GM21526 (cell line): ENCODE measurements around the gene GNAT1.
A peak's percentile ranks its signal among the peaks of the same experiment; 100 is the strongest.
"Not testable (repeated sequence)": the region's sequence is repeated elsewhere in the genome, so short reads cannot be mapped to it uniquely, and the experiment has no call there.

Experiments used
- ATAC-seq: cut with Tn5 transposase; IDR thresholded peaks from one replicate; pipeline ENCODE4 v1.9.1; 2021; ENCODE audit warnings: moderate library complexity; ENCODE audit not compliant: unreplicated experiment, low FRiP score

GNAT1 gene

GRCh38 chr3:50237133-50237651, 45.8 kb downstream of the GNAT1 start:
- ATAC-seq: no peak

- peak; percentile 31 for ATAC-seq
These were observed 46.5 kb downstream of the GNAT1 start for GRCh38 chr3:50237754-50238548.

- ATAC-seq: no peak
These were observed 47.2 kb downstream of the GNAT1 start for GRCh38 chr3:50238549-50239026.

GRCh38 chr3:50239649-50240048, 48.2 kb downstream of the GNAT1 start:
- no peak for ATAC-seq

- ATAC-seq: no peak
These were observed 49.8 kb downstream of the GNAT1 start for GRCh38 chr3:50241163-50241562.

- no peak for ATAC-seq
These were observed 50.4 kb downstream of the GNAT1 start for GRCh38 chr3:50241713-50242380.

- ATAC-seq: no peak
These were observed 51.0 kb downstream of the GNAT1 start for GRCh38 chr3:50242381-50242770.

GRCh38 chr3:50242851-50243542, 51.6 kb downstream of the GNAT1 start:
- no peak for ATAC-seq

- no peak for ATAC-seq
These were observed 52.1 kb downstream of the GNAT1 start for GRCh38 chr3:50243543-50243895.

GRCh38 chr3:50244813-50245212, 53.4 kb downstream of the GNAT1 start:
- ATAC-seq: not testable (repeated sequence)

- ATAC-seq: no peak
These were observed 53.9 kb downstream of the GNAT1 start for GRCh38 chr3:50245251-50245745.

GRCh38 chr3:50245831-50246516, 54.6 kb downstream of the GNAT1 start:
- ATAC-seq: peak; percentile 61

- ATAC-seq: peak; percentile 31
These were observed 55.1 kb downstream of the GNAT1 start for GRCh38 chr3:50246517-50246954.
